Stimulated activated naive CD4-positive, alpha-beta T cell (primary cell): ENCODE results near the gene ABCC1.

ENCODE experiments used
- DNase-seq, 6 experiments: peaks; one replicate each; lab custom pipeline; 2025; lab: John Stamatoyannopoulos, UW

The ABCC1 gene

GRCh38 chr16:16021646-16021987, 72.2 kb downstream of the ABCC1 start:
- DNase-seq: no peak

DNA sequence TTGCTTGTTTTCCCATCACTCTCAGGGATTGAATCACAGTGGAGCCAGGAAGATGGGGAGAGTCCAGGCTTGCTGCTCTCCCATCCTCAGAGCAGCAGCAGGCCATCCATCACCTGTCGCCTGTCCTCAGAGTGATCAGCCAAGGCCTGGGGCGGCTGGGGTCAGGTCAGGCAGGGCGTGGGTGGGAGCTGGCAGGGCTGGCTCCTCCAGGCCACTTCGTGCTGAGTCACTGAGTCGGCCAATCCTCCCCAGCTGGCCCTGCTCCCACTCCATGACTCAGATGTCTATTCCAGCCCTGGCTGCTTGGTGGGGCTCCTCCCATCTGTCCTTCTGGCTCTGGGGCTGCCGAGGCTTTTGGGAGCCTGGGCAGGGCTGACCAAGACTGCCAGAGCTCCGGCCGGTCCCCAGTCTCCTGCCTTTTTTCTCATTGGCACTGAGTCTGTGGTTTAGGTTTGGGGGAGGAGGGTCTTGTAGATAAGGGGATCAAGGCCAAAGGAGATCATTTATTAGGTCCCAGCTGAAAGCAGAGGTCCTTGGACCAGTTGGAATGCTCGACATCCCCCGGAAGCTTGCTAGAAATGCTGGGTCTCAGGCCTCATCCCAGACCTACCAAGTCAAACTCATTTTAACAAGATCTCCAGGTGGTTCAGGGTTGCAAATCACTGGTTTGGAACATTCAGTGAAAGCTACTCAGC, 72.7 kb downstream of the ABCC1 start:
- no peak for DNase-seq

DNA sequence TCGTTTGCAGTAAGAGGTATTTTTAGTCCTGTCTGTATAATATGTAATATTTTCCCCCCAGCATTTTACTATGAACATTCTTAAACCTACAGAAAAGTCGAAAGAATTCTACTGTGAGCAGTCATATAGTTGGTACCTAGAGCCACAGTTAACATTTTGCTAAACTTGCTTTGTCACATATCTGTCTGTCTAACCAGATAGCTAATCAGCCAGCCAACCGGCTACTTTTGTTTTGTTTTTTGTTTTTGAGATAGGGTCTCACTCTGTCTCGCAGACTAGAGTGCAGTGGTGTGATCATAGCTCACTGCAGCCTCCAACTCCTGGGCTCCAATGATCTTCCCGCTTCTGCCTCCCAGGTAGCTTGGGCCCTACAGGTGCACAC, 73.3 kb downstream of the ABCC1 start:
- DNase-seq: no peak

DNA sequence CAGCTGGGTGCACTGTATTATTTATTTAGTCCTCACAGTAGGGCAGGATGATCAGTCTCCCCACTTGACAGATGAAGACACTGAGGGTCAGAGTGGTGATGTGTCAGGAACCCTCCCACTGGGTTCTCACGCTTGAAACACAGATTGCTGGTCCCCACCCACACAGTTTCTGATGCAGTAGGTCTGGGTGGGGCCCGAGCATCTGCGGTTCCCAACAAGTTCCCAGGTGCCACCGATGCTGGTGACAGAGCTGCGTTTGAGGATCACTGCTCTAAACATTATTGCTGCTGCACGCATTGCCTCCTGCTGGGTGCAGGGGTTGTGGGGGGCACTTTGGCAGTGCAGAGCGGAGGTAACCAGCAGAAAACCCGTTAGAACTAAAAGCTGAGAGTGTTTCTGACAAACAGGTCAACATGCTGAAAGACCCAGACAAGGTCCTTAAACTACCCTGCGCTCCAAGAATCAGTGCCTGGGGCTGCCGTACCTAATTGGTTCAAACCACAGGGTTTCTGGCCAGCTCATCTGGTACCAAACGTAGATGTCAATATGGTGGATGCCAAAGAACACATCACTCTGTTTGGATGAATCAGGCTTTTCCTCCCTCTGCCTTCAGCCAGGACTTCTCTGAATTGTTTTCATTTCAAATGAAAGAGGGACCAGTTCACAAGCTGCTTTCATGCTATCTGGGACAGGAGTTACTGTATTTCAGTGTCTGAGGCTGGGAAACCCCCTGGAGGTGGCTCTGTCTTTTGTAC, 76.0 kb downstream of the ABCC1 start:
- peak in 1 of 6 experiments; percentile 5 for DNase-seq

DNA sequence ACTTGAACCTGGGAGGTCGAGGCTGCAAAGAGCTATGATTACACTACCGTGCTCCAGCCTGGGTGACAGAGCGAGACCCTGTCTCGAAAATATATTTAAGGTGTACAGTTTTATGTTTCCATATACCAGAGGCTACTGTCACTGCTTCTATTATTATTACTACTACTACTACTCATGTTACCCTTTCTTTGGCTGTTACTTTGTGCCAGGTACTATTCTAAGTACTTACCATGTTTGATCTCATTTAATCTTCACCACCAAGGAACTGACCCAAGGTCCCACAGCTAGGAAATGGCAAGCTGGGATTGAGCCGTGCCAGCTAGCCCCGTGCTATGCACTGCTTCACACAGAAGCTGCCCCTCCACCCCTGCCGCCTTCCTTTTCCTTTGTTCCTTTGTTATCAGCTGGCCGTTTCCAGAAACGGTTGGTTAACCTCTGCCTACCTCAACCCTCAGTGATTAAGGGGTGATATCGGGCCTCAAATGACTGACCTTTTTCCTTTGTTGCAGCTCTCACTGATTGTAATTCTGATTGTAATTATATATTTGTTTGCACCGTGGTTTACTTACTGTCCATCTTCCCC, 78.4 kb downstream of the ABCC1 start:
- DNase-seq: no peak

DNA sequence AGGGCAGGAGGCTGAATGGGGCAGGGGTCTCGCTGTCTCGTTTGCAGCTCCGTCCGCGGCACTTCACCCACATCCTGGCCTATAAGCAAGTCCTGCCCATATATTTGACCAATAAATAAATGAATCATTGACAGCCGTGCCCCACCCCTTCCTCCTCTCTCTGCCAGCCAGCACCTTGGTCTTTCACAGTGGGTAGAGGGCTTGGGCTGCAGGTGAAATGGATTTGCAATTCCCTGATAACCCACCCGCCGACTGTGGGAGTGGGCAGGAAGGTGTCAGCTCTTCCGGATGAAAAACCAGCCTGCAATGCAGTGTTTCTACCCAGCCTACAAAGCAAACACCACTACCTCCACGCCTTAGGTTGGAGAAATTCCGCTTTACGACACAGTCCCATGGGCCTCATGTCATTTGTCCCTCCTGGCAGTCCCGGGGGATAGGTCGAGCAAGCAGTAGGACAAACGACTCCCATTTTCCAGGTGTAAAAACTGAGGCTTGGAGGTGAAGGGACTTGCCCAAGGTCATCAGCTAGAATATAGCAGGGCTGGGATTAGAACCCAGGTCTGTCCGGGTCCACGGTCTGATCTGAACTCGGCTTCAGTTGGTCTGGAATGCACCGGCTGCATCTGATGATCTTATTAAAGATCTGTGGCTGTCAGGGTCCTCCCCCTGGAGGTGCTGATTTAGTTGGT, 79.0 kb downstream of the ABCC1 start:
- DNase-seq: no peak

- no peak for DNase-seq
Measured at GRCh38 chr16:16029431-16030011, 80.1 kb downstream of the ABCC1 start.

GRCh38 chr16:16030449-16030848, 81.0 kb downstream of the ABCC1 start:
- DNase-seq: no peak

DNA sequence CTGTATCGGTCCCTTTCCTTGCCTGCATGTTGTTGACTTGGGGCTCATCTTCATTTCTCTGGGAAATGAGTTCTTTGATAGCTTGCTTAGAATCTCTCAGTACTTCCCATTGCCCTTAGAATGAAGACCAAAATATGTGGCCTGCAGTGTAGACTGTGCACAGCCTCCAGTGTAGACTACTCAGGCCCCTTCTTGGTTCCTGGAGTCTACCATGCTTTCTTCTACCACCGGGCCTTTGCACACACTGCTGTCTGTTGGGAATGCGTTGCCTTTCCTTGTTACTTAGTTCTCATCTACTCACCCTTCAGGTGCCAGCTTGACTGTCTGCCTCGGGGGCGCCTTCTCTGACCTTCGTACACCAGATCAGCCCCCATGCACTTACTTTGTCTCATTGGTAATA, 82.0 kb downstream of the ABCC1 start:
- DNase-seq: no peak

DNA sequence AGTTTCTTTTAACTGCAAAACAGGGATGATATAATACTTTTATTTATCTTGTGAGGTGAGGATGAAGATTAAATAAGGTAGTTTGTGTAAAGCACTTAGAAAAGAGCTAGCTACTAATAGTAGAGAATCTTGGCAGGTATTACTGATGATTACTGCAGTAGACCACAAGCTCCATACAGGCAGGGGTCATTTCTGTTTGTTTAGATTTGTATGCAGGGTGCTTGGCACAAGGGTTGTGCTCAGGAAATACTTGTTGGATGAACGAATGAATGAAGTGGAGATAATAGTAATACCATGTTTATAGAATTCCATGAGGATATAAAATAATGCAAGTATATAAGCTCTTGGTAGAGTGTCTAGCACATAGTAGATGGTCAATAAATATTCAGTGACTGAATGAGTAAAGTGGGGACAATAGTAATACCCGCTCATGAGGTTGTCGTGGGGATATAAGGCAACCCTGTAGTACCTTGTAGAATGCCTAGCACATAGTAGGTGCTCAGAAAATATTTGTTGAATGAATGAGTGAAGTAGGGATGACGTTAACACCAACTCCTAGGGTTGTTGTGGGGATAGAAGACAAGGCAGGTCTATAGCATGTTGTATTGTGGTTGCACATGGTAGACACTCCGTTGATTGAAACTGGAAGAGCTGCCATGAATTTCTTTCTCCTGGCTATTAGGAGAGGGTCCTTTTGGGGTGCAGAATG, 83.0 kb downstream of the ABCC1 start:
- no peak for DNase-seq

GRCh38 chr16:16033208-16033717, 83.8 kb downstream of the ABCC1 start:
- DNase-seq: peak in 2 of 6 experiments; percentile 37 to 40

- no peak for DNase-seq
Measured at GRCh38 chr16:16036359-16036792, 87.0 kb downstream of the ABCC1 start.

GRCh38 chr16:16037521-16037920, 88.1 kb downstream of the ABCC1 start:
- no peak for DNase-seq

DNA sequence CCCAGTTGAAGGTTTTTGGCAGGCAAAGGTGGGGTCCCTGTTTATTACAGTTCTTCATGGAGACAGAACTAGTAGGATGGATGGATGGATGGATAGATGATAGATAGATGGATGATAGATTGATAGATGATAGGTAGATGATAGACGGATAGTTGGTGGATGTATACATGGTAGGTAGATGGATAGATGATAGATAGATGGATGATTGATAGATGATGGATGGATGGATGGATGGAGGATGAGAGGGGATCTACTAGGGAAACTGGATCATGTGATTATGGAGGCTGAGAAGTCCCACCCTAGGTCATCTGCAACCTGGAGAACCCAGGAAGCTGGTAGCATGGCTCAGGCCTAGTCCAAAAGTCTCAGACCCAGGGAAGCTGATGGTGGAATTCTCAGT, 88.6 kb downstream of the ABCC1 start:
- DNase-seq: no peak

GRCh38 chr16:16038950-16039349, 89.5 kb downstream of the ABCC1 start:
- no peak for DNase-seq

DNA sequence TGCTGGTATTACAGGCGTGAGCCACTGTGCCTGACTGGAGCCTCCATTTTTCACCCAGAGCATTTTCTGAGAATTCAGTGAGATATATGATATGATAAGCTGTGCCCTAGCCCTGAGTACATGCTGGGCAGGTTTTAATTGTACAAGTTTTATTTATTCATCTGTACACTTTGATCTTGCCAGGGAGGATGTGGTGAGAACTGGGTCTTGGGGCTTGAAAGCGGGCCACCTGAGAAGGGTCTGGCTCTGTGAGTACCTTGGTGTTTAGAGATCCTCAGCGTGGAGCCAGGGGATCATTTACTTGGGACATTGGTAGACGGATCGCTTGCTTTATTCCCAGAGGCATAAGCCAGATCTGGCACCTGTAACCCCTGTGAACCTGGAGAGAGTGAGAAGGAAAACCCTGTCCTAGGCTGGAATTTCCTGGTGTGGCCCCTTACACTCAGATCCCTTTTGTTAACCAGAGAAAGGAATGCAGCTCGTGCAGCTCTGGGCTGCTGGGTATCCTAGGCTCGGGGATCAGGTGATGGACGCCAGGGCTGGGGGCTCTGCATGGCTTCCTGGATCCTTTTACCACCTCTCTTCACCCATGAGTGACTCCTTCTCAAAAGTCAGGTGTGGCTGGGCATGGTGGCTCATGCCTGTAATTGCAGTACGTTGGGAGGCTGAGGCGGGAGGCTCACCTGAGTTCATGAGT, 91.9 kb downstream of the ABCC1 start:
- DNase-seq: peak in 1 of 6 experiments; percentile 2

DNA sequence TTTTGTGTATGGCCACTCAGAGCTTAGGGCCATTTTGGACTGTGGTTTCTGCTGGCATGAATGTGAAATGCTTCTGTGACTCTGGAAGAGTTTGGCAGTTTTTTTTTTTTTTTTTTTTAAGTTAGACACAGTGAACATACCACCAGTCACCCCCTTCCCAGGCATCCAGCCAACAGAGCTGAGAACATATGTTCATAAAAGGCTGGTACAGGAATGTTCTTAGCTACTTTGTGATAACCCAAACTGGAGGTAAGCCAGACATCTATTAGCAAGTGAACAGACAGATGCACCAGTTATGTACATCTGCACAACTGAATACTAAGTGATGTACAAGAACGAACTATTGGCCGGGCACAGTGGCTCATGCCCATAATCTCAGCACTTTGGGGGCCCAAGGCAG, 92.7 kb downstream of the ABCC1 start:
- no peak for DNase-seq

DNA sequence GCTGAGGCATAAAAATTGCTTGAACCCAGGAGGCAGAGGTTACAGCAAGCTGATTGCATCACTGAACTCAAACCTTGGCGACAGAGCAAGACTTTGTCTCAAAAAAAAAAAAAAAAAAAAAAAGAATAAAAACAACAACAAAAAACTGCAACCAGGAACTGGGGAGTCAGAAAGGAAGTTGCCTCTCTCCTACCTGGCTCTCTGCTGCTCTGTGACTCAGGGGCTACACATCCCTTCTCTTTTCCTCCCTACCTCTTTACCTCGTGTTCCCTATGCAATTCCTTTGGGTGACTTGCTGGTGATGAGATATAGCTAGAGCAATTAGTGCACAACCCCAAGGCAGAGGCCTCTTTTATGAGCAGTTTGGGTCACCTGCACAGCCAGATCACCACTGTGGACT, 95.9 kb downstream of the ABCC1 start:
- no peak for DNase-seq

DNA sequence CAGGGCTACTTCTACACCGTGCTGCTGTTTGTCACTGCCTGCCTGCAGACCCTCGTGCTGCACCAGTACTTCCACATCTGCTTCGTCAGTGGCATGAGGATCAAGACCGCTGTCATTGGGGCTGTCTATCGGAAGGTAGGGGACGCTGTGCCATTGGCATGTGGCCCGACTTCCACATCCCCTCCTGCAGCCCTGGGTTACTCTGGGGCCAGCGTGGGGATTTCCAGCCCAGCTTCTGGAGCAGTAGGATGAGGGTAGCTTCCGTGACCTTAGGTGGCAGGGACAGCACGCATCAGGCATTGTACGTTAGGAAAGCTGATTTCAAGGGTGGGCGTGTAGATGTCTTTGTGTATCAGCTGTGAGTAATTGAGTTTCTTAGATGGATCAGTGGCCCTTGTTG, 96.5 kb downstream of the ABCC1 start:
- peak in 1 of 6 experiments; percentile 7 for DNase-seq

GRCh38 chr16:16047761-16048160, 98.3 kb downstream of the ABCC1 start:
- DNase-seq: no peak
